Endothelial cell of umbilical vein (primary cell): ENCODE data around the gene MBLAC1.

Experiments used
- CTCF ChIP-seq, 2 donors: IDR thresholded peaks; 1 replicate in 1 of 2; 2 replicates in 1 of 2; pipeline ENCODE4 v1.5.1; 2011; ENCODE audit warnings: low read length in 2 of 2, mild to moderate bottlenecking in 2 of 2, moderate library complexity in 2 of 2, control low read depth in 1 of 2, inconsistent platforms in 1 of 2, low read depth in 1 of 2; ENCODE audit not compliant: insufficient read depth in 1 of 2; ENCODE audit errors: extremely low read depth in 1 of 2
- POLR2AphosphoS5 ChIP-seq: IDR thresholded peaks from 2 replicates; pipeline ENCODE4 v1.6.1; 2012; ENCODE audit warnings: low read depth, mild to moderate bottlenecking, control low read depth, low read length, moderate library complexity; ENCODE audit not compliant: insufficient read depth

- no peak for TF ChIP-seq CTCF (IDR thresholded peaks at IDR 0.05; ENCODE audit: extremely low read depth in 1 of 2, insufficient read depth in 1 of 2, low read depth in 1 of 2, low read length in 2 of 2)
- no peak for TF ChIP-seq POLR2AphosphoS5
Observed at GRCh38 chr7:100107125-100107737, 19.5 kb upstream of the MBLAC1 start.
